ENCODE data around the gene CDK2. TPM values are rescaled to one million over a fixed set of nuclear protein-coding genes. Genes with fewer than 3 reads are reported as not detected.

CDK2 gene
- total and polyA plus RNA-seq, 9 donors = 18.3 to 33.9 (median 30.7) TPM

DNA sequence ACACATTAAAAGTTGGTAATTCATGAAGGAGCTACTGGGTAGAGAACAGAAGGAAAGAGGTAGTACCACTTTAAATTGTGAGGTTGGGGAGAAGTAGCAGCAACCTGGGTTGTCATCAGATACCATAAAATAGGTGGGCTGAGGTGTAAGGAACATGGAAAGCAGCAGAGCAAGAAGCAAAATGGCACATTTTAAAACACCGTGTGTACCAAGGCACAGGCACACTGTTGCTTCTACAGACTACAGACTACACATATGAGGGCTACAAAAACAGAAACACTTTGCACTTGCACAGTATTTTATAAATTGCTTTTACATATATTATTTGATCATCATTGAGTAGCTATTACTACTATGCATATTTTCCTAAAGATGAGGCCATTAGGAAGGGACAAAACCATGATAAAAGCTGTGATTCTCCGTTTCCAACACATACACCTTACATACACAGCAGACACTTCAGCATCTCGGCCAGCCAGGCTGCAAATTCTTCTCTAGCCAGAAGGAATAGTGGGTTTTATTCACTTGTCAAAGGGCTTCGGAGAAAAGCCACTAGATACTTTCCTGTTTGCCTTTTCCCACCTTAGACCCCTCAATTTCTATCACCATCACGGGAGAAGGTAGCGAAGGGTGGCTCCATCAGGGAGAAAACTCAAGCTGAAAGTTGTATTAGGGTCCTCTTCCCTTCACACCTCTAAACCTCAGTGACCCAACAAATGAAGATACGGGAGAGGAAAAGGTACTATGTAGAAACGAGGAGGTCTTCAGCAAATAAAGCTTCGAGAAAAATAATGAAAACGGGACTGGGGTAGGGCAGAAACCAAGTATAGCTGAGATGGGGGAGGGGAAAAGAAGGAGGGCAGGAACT, 40.5 kb upstream of the CDK2 start:
- DNase-seq = no peak
- whole genome bisulfite sequencing, 3 donors = 7 to 9% (median 8%) methylated on average over 10 of the region's 10 CpGs
- H3K27ac ChIP-seq = peak overlapping the region; percentile 80 to 94
- TF ChIP-seq EP300 (IDR thresholded peaks at IDR 0.05) = no peak
- TF ChIP-seq, protein P1, sequence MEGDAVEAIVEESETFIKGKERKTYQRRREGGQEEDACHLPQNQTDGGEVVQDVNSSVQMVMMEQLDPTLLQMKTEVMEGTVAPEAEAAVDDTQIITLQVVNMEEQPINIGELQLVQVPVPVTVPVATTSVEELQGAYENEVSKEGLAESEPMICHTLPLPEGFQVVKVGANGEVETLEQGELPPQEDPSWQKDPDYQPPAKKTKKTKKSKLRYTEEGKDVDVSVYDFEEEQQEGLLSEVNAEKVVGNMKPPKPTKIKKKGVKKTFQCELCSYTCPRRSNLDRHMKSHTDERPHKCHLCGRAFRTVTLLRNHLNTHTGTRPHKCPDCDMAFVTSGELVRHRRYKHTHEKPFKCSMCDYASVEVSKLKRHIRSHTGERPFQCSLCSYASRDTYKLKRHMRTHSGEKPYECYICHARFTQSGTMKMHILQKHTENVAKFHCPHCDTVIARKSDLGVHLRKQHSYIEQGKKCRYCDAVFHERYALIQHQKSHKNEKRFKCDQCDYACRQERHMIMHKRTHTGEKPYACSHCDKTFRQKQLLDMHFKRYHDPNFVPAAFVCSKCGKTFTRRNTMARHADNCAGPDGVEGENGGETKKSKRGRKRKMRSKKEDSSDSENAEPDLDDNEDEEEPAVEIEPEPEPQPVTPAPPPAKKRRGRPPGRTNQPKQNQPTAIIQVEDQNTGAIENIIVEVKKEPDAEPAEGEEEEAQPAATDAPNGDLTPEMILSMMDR (IDR thresholded peaks at IDR 0.05) = no peak
- no peak for TF ChIP-seq POLR2A (IDR thresholded peaks at IDR 0.05)
- peak overlapping the region; percentile 87 for H3K4me3 ChIP-seq
- no peaks in the 10 kb centered on the region for H3K36me3 ChIP-seq
- H3K9me3 ChIP-seq = no peaks in the 10 kb centered on the region
- H3K27me3 ChIP-seq = no peaks in the 10 kb centered on the region
- intact Hi-C loops (cut with DNase I) = loop anchor here (5.0 kb wide), 4 partner anchors 94 to 199 kb away; partner anchors contain the start of genes DNAJC14 (in 2 of the 4) and CD63 (in 1 of the 4)
- H3K4me1 ChIP-seq (ENCODE audit: insufficient read depth) = peaks cover 11% of the 10 kb centered on the region

DNA sequence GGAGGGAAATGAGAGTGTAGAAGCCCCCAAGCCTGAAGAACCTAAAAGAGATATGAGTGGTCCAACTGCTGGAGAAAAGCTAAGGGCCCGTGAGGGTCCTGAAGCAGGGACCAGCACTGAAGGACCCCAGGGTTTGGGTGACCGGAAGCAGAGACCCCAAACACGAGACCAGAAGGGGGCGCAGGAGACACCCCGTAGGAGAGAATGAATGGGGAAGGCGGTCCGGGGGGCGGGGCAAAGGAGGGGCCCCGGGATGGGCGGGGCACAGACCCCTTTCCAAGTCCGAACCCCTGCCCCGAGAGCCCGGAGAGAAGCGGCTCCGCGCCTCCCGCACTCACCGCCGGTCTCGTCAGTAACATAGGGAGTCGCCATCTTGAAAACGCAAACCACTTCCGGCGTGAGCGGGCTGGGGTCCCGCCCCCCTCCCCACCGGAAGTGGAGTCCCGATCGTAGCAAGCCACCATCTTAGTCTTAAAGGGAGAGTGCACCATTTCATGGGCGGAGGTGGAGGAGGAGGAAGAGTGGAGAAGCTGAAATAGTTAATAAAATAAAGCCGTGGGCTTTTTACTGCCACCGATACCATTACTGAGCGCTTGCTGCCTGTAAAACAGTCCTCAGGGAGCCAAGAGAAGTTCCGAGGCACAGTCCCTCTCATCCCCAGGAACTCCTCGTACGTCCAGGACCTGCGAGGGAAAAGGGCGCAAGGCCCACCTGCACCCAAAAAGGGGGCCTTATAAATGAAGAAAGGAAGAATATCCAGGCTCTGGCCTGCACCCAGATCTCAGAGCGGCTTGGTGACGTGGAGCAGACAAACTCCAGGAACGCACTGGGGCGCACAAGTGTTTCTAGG, 39.7 kb upstream of the CDK2 start:
- TF ChIP-seq EP300 (IDR thresholded peaks at IDR 0.05) (no peak), POLR2A (IDR thresholded peaks at IDR 0.05) (peak; percentile 79)
- TF ChIP-seq, protein P1 (IDR thresholded peaks at IDR 0.05) = peak; percentile 63 to 71 (median 68)
- intact Hi-C loops (cut with DNase I) = loop anchor here (5.0 kb wide), 4 partner anchors 95 to 200 kb away; partner anchors contain the start of genes DNAJC14 (in 2 of the 4) and CD63 (in 1 of the 4)
- Histone ChIP-seq H3K27me3 (no peaks in the 10 kb centered on the region), H3K4me3 (peak overlapping the region; percentile 87), H3K9me3 (no peaks in the 10 kb centered on the region), H3K27ac (peak overlapping the region; percentile 80 to 94), H3K36me3 (no peaks in the 10 kb centered on the region), H3K4me1 (ENCODE audit: insufficient read depth) (peaks cover 16% of the 10 kb centered on the region)
- DNase-seq = peak; percentile 84 to 93 (median 93)
- 0 to 1% (median 0%) methylated on average over 42 of the region's 42 CpGs for WGBS, 3 donors

DNA sequence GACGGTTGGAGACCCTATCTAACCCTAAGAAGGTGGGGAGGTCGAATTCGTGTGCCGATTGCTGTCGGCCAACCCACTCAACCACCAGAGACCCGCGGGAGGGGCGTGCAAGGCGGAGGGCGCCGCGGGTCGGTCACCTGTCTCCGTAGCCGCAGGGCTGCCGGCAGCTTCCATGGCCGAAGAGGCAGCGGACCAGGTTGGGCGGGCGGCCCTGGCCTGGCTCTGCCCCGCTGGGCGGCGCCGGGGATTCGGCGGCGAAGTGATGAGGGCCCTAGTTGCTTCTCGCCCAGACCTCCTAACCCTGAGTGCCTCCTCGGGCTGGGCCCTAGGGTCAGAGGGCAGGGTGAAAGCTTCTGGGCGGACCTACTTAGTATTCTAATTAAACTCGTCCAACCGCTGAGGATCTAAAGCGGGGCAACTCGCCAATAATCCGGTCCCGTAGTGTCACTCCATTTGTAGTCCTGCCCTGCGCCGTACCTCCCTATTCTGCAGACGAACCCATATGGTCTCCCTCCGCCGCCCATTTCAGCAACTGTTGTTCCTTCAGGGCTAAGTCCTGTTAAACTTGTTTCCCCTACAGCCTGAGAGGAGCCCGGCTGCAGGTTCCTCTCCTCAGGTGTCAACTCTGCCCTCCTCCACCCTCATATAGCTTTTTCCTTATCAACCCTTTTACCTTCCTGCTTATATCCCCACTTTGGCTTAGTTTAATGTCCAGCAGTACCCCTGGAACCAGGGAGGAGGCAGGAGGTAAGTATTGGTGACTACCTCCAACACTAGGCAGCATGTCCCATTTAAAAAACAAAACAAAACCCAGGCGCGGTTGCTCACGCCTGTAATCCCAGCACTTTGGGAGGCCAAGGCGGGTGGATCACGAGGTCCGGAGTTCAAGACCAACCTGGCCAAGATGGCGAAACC, 38.8 kb upstream of the CDK2 start, which contains the start of gene PYM1:
PYM1 (minus strand) TSS at position 307 of the 915 bp plus-strand sequence; CDS start at position 174, 133 bp downstream.
- no peaks in the 10 kb centered on the region for H3K27me3 ChIP-seq
- H3K9me3 ChIP-seq = no peaks in the 10 kb centered on the region
- H3K36me3 ChIP-seq = no peaks in the 10 kb centered on the region
- 3 to 5% (median 4%) methylated on average over 48 to 49 of the region's 49 CpGs for WGBS, 3 donors
- peak; percentile 74 to 85 (median 75) for DNase-seq
- peak within 1 kb of the TSS; percentile 80 to 94 for H3K27ac ChIP-seq
- TF ChIP-seq POLR2A (IDR thresholded peaks at IDR 0.05) = peak; percentile 40
- TF ChIP-seq, protein P1 (IDR thresholded peaks at IDR 0.05) = no peak
- peaks cover 18% of the 10 kb centered on the region for H3K4me1 ChIP-seq (ENCODE audit: insufficient read depth)
- H3K4me3 ChIP-seq = peak within 1 kb of the TSS; percentile 87
- intact Hi-C loops (cut with DNase I) = loop anchor here (5.0 kb wide), 4 partner anchors 96 to 201 kb away; partner anchors contain the start of genes DNAJC14 (in 2 of the 4) and CD63 (in 1 of the 4)

Measured in ovary (tissue), 9 donors.